ENCODE measurements around the gene BTBD17. TPM values are rescaled to one million over a fixed set of nuclear protein-coding genes. Genes with fewer than 3 reads are reported as not detected.
"Not testable (repeated sequence)": the region's sequence is repeated elsewhere in the genome, so short reads cannot be mapped to it uniquely, and the experiment has no call there.

Gene BTBD17
- total and polyA plus RNA-seq, 12 donors, result 0.10 to 1.1 (median 0.46) TPM; not detected in 4

GRCh38 chr17:74407384-74407783, 45.7 kb upstream of the BTBD17 start:
- Histone ChIP-seq H3K36me3 (replicated peaks in 1 of 2) (no peaks in the 10 kb centered on the region), H3K27me3 (no peaks in the 10 kb centered on the region), H3K4me1 (replicated peaks in 1 of 2) (no peaks in the 10 kb centered on the region), H3K9me3 (replicated peaks in 1 of 3) (no peaks in the 10 kb centered on the region), H3K27ac (no peak overlapping the region), H3K4me3 (no peak overlapping the region)
- TF ChIP-seq POLR2A (IDR thresholded peaks at IDR 0.05) (no peak), CTCF (IDR thresholded peaks at IDR 0.05) (no peak)
- intact Hi-C loops (cut with DNase I), result no loop called here
- DNase-seq, result no peak
- WGBS, 4 donors, result 84 to 96% (median 90%) methylated on average over 5 of the region's 5 CpGs

GRCh38 chr17:74405311-74405710, 43.6 kb upstream of the BTBD17 start:
- H3K27ac ChIP-seq; H3K27me3 ChIP-seq; H3K4me3 ChIP-seq; intact Hi-C loops (cut with DNase I); H3K9me3 ChIP-seq (replicated peaks in 1 of 3); H3K36me3 ChIP-seq (replicated peaks in 1 of 2); DNase-seq; H3K4me1 ChIP-seq (replicated peaks in 1 of 2): not testable (repeated sequence)
- WGBS, 4 donors, result 85 to 93% (median 90%) methylated on average over 5 of the region's 5 CpGs

GRCh38 chr17:74404789-74405188, 43.1 kb upstream of the BTBD17 start:
- Histone ChIP-seq H3K4me1 (replicated peaks in 1 of 2) (no peaks in the 10 kb centered on the region), H3K4me3 (no peak overlapping the region), H3K9me3 (replicated peaks in 1 of 3) (no peaks in the 10 kb centered on the region), H3K27me3 (no peaks in the 10 kb centered on the region), H3K36me3 (replicated peaks in 1 of 2) (no peaks in the 10 kb centered on the region), H3K27ac (no peak overlapping the region)
- WGBS, 4 donors, result 77 to 90% (median 84%) methylated on average over 6 of the region's 6 CpGs
- intact Hi-C loops (cut with DNase I), result no loop called here
- no peak for DNase-seq
- no peak for TF ChIP-seq CTCF (IDR thresholded peaks at IDR 0.05)
- no peak for TF ChIP-seq POLR2A (IDR thresholded peaks at IDR 0.05)

GRCh38 chr17:74404218-74404617, 42.5 kb upstream of the BTBD17 start:
- no peak for TF ChIP-seq CTCF (IDR thresholded peaks at IDR 0.05)
- TF ChIP-seq POLR2A (IDR thresholded peaks at IDR 0.05), result no peak
- Histone ChIP-seq H3K9me3 (replicated peaks in 1 of 3) (no peaks in the 10 kb centered on the region), H3K36me3 (replicated peaks in 1 of 2) (no peaks in the 10 kb centered on the region), H3K4me3 (no peak overlapping the region), H3K4me1 (replicated peaks in 1 of 2) (no peaks in the 10 kb centered on the region), H3K27me3 (no peaks in the 10 kb centered on the region), H3K27ac (no peak overlapping the region)
- intact Hi-C loops (cut with DNase I), result no loop called here
- WGBS, 4 donors, result 59 to 71% methylated on average over 7 of the region's 7 CpGs; no CpG with 5 or more reads in 2 of the 4 donors
- no peak for DNase-seq

- Histone ChIP-seq H3K4me1 (replicated peaks in 1 of 2) (no peaks in the 10 kb centered on the region), H3K27me3 (no peaks in the 10 kb centered on the region), H3K36me3 (replicated peaks in 1 of 2) (no peaks in the 10 kb centered on the region), H3K4me3 (no peak overlapping the region), H3K9me3 (replicated peaks in 1 of 3) (no peaks in the 10 kb centered on the region), H3K27ac (no peak overlapping the region)
- DNase-seq, result no peak
- 62 to 81% (median 72%) methylated on average over 9 to 12 of the region's 12 CpGs for WGBS, 4 donors
- no peak for TF ChIP-seq CTCF (IDR thresholded peaks at IDR 0.05)
- TF ChIP-seq POLR2A (IDR thresholded peaks at IDR 0.05), result no peak
- intact Hi-C loops (cut with DNase I), result no loop called here
Observed at GRCh38 chr17:74403512-74404137, 42.0 kb upstream of the BTBD17 start.

Data from adrenal gland (tissue), 12 donors.